ENCODE measurements around the gene CHD6. TPM values are rescaled to one million over a fixed set of nuclear protein-coding genes. Genes with fewer than 3 reads are reported as not detected.

The CHD6 gene
- total RNA-seq, 1 donor from 2014 or later, result 52.6 TPM

DNA sequence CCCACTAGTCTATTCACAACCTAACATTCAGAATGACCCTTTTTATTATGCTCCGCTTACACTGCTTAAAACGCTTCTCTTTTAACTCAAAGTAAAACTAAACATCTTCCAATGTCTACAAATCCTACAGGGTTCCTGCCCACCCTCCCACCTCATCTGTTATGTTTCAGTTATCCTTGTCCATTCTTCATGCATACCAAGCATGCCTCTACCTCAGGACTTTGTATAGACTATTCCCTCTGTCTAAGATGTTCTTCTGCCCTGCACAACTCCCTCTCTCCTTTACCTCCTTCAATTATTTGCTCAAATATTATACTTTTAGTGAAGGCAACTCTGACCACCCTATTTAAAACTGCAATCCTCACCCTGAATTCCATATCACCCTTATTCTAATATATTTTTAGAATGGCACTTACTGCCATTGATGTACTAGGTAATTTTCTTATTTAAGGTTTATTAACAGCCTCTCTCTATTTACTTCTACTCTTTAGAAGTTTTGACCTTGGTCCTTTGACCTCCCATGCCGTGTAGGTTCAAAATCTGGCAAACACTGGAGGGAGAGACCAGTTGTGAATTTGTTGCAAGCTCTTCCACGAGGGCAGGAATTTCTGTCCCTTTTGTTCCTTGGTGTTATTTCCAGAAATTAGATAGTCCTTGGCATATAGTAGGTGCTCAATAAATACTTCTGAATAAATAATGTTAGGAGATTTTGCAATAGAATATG is 111.8 kb downstream of the CHD6 start:
- DNase-seq, result no peak

DNA sequence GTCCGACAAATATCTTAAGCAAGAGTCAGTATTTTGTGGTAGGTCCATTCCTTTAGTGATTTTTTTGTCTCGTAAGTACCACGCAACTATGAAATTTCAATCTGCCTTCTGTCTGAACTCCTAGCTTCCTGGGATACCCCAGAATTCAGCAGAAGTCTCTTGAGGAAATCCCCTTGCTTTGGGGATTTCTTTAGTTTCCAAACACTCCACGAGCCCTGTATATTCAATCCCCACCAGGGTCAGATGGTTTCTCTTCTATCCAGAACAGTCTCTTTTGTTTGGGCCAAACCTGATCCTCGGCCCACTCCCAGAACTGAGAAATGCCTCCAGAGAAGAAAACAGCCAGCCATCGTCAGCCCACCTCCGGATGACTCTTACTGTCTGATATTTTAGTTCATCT is 113.0 kb downstream of the CHD6 start:
- no peak for DNase-seq

DNA sequence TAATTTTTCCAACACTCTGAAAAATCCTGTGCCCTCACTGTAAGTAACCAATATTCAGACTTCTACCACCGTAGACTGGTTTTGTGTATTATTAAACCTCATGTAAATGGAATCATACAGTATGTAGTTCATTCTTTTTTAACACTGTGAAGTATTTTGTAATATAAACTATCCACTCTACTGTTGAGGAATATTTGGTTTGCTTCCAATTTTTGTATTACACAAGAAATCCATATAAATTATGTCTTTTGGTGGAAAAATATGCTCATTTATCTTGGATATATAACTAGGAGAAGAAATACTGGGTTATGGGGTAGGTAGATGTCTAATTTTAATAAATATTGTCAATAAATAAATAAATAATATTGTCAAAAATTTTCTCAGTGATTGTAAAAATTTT is 116.8 kb downstream of the CHD6 start:
- DNase-seq, result no peak

DNA sequence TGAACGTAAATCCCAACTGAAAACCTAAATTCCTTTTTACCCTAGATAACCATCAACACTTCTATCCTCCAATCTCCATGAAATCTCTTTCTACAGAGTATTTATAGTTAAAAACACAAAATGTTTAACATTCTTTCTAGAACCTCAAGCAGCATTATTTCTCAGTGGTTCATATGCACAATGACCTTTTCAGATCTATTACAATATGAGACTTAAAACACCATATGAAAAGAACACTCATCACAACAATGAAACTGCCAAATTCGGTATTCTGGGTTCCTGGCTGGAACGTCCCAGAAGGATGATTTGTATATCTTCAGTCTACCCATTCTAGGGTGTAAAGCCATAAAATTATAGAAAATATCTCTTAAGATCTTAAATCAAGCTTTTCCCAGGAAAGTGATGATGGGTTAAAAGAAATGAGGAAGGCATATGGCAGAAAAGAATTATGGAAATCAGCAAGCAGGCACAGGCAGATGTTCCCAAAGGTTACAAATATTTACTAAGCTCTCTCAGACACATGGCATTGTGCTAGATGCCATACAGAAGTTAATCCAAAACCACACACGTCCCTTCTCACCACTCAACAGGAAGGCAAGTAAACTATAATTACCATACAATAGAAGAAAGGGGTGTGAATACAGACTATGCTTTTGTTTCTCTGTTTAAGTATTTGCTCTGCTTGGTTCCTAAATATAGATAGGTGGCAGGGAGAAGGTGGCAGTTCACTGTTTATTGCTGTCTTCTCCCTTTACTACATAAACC is 118.0 kb downstream of the CHD6 start:
- no peak for DNase-seq

DNA sequence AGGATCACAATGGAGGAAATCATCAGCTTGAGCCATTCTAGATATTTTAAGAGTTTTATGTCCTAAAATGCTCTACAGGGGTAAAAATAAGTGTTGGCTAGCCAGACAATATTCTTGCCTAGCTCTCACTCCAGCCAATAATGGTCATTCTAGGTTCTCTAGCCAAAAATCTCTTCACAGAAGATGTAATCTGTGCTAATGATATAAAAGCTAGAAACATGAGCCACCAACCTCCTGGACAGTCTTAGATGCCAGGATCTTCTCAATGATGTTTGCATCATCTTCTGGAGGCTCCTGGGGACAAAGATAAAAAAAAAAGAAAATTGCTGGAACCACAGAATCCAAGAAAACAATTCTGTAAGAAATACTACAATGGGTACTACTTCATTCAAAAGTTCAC is 119.1 kb downstream of the CHD6 start:
- no peak for DNase-seq

DNA sequence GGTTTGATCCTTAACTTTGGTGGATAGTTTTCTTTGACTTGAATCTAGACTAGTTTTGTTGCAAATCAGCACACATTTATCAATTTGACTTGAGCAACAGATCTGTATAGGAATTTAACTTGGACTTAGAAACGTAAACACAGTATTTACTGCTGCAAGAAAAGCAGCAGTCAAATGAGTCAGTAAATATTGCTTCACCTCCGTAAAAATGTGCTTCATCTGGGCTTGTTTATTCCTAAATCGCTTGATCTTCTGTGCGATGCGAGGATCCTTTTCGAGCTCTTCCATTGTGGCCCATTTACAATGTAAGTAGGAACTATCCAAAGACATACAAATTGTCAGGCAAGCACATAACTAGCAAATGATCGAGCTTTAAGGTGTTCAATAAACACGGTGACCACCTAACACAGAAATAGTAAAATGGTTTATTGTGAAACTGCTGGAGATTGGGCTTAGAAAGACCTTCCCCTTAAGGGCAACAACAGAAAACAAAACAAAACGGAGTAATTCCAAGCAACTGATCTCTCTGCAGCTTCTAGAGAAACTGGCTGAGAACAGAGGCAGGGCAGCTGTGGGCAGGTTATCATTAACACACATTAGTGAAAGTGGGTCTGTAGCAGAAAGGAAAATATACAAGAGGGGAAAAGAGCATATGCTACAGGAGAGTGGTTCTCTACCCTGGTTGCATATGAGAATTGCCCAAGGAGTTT is 120.8 kb downstream of the CHD6 start:
- no peak for DNase-seq

DNA sequence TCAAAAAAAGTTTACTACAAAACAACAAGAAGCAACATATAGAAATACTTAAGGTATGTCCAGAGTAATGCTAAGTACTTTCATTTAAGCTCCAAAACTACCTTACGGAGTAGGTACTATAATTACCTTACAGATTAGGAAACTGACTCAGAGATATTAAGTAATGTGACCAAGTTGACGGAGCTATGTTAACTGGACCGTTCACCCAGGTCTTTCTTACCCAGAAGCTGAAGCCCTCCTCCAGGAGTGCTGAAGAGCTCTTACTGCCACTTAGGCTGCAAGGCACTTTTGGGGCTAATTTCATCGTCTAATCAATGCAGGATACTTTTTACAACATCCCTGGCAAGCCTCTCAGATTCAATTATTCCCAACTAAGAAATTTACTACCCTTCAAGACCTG is 123.7 kb downstream of the CHD6 start:
- no peak for DNase-seq

DNA sequence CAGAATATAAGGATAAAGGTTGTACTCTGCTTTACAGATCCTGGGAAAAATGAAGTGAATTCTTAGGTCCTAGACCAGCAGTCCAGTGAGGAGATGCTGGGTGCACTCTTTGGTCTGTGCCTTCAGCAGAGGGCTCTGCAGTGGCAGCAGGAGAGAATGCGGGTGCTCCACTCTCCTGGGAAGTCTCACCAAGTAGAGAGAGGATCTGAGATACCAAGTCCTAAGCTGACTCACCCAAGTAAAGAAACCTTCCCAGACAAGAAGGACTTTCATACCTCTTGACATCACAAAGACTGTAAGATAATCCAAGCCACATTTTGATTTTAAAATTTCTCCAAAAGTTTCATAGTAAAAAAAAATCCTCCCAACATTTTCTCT is 134.6 kb downstream of the CHD6 start:
- DNase-seq, result no peak

DNA sequence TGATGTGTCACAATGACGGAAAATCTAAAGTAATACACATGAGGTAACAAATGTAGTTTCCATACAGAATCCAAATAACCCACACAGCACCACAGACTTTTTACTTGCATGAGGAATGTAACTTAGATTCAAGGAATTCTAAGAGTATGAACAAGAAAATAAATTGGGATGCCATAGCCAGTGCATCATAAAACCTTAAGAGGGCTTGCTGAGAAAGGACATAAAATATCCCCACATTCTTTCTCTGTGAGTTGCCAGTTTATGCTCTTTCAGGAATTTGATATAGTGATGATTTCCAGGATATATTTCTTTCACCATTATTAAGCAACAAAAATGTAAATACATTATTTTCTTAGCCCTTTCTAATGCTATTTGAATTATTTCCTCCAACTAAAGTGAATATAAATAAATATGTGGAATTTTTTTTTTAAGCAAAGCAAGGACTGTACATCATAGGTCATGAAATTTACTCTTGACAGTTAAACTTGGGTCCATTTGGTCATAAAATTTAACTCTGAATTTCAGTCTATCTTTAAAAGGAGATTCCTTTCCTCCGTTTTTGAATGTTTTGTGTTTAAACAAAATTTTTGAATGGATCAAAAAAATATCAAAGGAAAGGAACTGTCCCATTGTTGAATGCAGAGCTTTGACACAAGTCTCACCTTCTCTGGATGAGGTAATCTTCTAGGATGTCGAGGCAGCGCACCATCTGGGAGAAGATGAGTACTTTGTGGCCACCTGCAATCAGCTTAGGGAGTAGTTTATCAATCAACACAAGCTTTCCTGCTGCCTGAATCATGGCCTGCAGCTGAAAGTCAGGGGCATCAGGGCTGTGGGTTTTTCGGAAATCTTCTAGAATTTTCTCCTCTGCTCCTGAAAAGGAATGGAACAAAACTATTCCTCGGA is 135.3 kb downstream of the CHD6 start:
- DNase-seq, result no peak

DNA sequence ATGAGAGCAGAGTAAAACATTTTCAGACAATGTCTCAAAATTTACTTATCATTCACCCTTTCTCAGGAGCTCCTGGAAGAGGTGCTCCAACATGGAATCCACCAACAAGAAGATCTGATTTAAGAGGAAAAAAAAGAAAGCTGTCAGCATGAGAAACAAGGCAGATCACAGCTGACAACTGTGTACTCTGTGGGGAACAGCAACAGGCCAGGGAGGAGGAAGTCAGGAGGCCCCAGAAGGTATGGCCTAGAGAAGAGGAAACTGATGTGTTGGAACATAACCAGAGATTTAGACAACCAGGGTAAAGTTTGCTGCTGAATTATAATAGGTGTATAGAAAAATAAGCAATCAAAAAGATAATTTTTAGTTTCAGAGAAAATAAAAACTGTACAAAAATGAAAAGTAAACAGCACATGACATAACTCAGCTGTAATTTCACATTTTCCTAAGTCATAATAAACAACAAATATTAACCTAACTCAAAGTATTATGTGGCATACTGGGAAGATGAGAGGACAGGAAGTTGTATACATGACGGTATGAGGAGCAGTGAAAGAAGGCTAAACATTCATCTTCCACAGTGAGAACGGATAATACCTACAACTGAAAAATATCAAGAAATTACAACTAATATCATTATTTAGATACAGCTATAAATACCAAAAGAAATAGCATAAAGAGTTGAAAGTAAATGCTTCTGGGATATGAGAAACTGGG is 138.0 kb downstream of the CHD6 start:
- no peak for DNase-seq

DNA sequence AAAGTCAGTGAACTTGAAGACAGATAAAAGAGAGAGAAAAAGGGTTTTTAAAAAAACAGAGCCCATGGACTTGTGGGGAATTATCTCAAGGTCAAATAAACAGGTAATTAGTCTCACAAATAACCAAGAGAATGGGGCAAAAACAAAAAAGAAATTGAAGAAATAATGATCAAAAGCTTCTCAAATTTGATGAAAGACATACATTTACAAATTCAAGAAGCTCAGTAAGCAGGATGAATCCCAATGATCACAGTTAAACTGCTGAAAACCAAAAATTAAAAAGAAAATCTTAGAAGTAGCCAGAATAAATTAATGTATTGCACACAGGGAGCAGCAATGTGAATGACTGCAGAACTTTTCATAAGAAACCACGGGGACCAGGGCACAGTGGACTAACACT is 139.1 kb downstream of the CHD6 start:
- DNase-seq, result no peak

DNA sequence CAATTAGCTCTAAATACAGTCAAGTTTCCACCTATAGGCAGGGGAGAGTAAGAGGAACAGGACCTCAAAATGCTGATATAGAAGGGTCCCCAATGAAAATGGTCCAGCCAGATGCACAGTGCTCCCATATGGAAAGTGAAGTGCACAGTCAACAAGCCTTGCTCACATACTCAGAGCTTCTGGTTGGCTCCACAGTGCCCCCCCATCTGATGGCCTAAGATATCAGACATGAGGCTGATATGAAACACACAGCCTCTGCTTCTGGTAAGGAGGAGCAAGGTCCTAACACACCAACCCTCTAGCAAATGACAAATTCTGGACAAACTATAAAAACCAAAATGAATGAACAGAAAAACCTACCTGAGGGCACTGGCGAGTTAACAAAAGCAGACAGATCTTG is 140.2 kb downstream of the CHD6 start:
- DNase-seq, result no peak

DNA sequence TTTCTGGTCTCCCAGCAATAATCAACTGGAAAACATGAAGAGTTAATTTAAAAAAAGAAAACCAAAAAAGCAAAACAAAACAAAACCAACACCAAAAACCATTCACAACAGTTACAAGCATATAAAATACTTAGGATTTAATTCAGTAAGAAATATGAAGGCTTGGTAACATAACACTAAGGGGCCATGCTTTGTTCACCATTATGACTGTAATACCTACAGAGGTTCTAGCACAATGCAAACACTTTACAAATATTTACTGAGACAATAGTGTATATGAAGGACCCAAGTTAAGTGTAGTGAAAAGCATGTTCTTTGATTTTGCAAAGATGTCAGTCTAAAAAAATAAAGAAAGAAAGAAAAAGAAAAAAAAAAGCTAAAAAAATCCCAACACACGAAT is 141.7 kb downstream of the CHD6 start:
- DNase-seq, result no peak

DNA sequence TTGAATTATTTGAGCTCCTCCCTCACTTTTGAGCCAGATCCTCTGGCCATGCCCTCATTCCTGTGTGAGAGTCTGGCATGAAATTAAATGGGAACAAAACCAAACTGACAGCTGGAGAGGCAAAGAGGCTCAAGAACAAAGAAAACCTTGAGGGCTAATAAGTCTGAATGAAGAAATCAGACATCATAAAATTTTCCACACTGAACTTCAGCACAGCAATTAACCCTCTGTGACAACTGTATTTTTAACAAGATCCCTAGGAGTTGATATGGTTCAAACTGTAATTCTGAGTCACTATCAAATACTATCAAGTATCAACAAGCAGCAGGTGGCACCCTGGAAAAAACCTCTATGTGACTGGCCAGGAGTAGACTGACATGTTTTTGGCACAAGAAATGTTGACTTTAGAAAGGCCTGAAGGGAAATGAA is 142.2 kb downstream of the CHD6 start:
- no peak for DNase-seq

DNA sequence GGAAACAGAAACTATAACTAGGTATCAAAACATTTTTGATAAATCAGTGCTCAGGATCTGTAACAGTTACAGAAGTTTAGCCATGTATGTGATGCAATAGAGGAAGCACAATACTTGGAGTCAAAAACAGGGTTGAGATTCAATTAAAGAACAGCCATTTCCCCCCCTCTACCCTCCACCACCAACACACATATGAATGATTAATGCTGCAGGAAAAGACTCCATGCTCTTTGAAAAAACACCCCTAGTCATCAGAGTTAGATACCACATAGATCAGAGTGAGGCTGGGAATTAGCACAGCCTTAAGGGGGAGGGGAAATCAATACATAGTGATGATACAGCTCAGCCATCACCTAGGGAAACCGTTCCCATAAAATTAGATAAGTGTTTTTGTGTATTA is 142.7 kb downstream of the CHD6 start:
- DNase-seq, result no peak

DNA sequence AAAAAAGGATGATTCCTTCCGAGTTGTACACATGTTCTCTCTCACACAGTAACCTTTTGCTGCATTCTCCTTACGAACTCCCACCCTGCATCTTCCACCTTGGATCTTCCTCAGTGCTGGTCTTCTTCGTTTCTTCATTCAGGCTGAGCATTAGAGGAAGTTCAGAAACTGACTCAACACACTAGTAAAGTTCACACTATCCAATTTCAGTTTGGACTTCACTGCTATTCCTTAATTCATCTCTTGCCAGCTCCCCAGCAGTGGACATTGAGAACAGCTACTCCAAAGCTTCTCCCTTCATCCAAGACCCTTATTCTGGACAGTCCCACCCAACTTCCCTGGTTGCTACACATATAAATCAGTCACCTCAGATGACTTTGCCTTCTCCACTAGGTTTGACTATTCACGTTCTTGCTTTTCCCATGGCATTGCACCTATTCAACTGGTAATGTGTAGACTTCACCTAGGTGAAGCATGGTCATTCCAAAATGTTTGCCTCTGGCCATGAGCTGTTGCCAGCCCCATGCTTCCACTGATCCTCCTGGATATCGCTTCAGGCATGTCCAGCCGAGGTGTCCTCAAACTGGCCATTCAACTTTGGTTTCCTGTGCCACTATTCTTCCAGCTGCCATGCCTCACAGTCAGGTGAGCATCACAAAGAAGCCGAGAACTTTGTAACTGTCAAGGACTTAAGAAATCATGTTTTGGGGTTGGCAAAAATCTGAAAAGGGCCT is 147.6 kb downstream of the CHD6 start:
- no peak for DNase-seq

DNA sequence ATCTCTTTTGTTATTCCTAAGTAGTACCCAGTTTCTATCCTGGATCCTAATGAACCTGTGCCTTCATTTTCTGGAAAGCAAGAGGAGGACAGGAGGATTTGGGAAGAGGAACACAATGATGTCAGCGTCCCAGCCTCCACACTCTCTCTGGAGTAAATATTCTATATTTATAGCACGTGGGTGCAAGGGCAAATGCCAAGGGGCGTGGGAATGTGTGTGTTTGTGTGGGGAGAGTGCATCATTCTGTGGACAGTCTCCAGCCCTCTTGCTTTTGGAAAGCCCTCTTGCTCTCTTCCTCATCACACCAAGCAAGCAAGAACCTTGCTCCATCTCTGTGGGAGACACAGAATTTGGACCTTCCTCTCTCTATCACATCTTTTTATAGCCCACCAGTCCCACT is 148.3 kb downstream of the CHD6 start:
- no peak for DNase-seq

DNA sequence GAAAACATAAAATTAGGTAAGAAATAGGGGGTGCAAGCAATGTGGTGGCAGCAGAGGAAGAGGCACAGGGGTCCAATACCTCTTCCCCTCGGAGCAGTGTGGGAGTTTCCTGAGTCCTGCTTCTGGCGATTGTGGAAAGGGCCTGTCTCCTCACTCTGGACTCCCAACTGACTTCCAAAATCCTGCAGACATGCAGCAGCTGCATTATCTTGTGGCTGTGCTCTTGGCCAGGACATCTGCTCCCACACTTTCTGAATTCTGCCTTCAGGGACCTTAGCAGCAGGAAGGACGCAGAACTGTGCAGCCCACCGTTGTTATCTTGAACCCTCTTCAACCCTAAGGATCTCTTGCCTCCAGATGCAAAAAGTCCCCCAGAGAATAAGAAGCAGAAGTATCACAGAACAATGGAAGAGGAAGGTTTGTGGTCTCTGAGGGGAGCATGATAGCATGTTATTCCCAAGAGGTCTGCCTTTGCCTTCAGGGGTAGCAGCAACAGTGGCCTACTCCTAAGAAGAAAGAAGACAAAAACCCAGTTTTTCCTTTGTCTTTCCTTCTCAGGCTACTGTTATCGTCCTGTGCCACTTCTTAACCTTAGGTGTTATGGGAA is 149.1 kb downstream of the CHD6 start:
- no peak for DNase-seq

DNA sequence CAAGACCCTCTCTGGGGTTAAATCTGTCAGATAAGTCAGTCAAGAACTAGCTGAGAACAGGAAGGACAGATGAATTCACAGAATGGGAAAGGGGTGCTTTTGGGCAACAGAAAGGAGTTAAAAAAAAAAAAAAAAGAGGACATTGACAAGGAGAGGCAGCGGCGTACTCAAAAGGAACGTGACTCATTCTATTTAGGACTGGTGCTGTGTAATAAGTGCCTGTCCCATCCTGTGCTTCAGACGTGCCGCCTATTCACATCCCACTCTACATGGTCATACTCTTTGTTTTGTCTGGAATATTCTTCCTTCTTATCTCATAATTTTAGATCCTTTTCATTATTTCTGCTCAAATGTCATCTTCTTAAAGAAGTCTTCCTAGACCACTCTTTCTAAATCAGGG is 150.5 kb downstream of the CHD6 start:
- DNase-seq, result no peak

DNA sequence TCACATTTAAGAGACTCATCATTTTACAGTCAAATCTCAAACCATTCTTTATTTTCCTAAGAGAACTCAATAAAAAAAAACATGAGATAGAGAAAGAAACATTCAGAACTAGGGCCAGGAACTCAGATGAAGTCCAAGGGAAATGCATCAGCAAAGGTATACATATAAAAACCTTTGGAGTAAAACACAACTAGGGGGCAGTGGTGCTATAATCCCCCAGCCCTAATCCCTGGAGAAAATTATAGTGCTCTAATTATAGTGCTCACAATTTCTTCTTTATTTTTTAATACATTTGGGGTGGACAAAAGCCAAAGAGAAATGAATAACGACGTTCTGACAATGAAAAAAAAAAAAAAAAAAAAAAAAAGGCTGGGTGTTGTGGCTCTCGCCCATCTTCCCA is 151.0 kb downstream of the CHD6 start:
- DNase-seq, result no peak

DNA sequence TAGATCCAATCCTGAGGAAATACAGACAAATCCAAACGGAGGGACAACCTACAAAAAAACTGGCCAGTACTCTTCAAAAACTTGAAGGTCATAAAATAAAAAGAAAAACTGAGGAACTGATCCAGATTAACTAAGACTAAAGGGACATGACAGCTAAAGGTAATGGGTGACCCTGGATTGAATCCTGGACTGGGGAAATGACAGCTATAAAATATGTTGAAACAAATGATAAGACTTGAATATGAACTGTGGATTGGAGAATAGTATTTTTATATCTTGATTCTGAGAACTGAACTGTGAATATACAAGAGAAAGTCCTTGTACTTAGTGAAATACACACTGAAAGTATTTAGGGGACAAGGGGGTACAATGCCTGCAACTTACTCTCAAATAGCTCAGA is 154.6 kb downstream of the CHD6 start:
- no peak for DNase-seq

Data from occipital lobe (tissue), 2 donors.